HG03521 (cell line): ENCODE results near the gene SPOCK3.
A peak's percentile ranks its signal among the peaks of the same experiment; 100 is the strongest.

ENCODE experiments used
- ATAC-seq: cut with Tn5 transposase; IDR thresholded peaks from one replicate; pipeline ENCODE4 v1.9.1; 2021; ENCODE audit warnings: mild to moderate bottlenecking, moderate library complexity; ENCODE audit not compliant: unreplicated experiment

Gene SPOCK3

DNA sequence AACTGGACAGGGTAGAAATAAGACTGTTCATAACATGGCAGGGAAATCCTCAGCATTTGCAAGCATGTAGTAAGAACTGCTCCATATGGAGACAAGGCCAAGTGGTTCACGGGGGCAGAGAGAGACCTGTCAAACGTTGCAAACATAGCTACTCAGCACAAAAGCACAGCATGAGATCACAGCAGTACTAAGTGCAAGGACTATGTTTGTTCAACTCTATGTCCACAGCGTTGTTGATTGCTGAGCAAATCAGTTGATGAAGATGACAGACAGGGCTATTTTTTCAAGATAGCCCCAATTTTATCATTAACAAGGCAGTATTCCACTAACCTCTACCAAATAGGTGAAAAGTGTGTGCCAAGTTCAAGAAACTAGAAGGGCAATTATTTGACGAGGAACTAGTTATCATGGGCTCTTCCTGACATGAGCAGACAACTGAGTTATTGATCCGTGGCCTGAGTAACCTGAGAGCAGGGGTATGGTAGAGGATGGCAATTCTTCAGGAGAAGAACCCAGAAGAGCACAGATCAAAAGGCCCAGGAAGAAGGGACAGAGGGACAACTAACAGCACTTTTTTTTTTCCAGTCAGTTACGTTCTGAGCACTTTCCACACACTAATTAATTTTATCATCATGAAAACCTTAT, 57.4 kb downstream of the SPOCK3 start:
- no peak for ATAC-seq

DNA sequence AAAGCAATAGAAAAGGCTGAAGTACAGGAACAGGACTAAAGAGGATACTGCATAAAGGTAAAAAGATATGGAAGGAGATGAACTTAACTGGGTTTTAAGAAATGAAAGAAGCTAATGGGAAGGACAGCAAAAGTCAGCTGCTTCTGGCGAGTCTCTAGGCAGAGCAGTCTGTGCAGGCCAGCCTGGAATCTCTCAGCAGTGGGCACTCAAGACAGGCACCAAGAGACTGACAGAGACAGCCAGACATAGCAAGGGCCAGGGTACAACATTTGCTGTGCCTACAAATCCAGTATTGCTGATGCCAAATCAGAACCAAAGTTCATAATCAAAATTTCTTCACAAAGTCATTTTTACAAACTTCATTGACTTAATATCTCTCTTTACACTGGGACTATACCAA, 62.4 kb downstream of the SPOCK3 start:
- ATAC-seq = no peak

DNA sequence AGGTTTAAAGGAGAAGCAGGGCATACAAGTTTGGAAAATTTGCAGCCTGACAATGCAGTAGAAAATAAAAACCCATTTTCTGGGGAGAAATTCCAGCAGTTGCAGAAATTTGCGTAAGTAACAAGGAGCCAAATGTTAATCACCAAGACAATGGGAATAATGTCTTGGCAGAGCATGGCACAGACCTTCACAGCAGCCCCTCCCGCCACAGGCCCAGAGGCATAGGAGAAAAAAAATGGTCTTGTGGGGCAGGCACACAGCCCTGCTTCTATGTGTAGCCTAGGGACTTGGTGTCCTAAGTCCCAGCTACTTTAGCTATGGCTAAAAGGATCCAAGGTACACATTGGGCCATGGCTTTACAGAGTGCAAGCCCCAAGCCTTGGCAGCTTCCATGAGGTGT, 65.7 kb downstream of the SPOCK3 start:
- ATAC-seq = no peak

DNA sequence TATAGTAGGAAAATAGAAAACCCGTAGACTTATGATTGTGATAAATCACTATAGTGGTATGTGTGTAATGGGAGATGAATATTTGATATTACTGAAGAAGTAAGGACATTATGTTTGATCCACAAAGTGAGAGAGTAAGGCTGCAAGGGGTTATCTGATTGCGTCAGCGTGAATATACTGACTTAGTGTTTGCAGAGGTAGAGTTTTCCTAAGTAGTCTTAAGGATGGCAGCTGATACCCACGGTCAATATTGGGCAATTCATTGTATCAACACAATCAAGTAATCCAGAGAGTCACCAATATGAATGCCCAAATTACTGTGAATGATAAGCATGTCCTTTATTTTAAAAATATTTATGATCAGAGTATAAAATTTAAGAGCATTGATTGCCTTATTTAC, 83.7 kb downstream of the SPOCK3 start:
- no peak for ATAC-seq

DNA sequence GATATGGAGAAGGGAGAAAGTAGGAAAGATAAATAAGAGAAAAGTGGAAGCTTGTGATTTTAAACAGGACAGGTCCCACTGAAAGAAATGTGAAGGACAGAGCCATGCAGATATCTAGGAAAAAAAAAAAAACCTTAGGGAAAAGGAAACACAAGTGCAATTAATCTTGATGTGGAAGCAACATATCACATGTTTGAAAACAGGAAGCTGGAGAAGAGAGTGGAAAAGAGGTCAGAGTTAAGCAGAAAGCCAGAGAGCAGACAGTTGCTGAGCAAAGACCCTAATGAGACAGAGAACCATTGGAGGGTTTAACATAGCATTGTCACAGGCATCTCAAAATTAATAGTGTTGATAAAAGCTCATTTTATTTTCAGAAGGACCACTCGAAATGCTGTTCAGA, 89.7 kb downstream of the SPOCK3 start:
- ATAC-seq = no peak

DNA sequence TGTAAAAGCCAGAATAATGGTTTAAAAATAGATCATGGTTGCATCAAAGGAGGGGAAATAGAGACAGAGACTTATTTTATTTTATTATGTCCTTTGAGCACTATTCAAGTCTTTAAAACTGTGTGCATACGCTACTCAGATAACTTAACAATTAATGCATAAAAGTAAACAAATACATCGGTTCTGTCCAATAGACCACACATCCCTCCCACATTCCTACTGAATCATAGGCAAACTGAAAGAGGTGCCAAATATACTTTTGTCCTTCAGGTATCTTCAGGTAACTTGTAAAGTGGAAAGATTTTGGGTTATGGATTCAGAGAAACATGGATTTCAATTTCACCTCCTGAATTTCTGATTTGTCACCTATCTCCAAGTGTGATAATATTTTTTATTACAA, 91.3 kb downstream of the SPOCK3 start:
- no peak for ATAC-seq

DNA sequence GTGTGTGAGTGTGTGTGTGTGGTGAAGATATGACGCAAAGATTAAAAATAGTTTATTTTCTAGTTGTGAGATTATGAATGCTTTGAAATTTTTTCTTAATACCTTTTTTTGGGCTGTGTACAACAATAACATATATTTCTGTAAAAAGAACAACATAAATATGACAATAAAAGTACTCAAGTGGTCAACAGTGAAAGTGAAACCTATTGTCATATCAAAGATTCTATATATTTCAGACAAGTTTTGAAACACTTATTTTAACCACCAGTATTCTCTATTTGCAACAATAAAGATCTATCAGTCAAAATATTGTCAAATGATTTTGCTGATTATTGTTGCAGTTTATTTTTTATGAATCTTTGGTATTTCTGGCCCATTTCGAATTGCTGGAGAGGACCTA, 98.0 kb downstream of the SPOCK3 start:
- ATAC-seq = no peak

DNA sequence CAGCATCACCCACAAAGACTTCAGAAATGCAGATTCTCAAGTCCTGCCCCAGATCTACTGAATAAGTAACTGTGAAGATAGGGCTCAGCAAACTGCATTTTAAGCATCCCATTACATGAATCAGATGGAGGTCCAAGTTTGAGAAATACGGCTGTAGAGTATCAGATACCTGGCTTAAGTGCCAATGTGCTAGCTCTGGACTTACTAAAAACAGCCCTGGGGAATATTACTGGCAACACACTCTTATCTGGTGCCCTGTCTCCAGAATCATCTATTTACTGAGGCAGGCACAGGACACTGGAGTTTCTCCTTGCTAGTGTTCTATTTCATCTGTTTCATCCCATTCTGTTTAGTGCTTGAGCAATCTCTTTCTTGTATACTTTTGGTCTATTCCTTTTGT, 105.1 kb downstream of the SPOCK3 start:
- ATAC-seq = no peak

DNA sequence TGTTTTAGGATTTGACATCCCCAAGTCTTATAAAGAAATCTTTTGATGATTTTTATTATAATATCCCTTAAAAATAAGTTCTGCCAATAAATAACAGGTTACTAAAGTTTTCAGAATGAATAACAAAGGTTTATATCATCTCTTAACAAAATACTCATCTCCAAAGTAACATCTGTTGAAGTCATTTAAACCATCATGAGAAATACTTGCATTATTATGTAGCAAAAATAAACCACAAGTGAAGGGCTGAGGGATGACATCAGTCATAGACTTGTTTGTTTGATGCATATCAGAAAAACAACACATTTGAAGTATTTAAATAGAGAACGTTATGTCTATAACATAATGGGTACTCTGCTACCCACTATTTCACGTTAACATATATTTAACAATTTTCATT, 114.9 kb downstream of the SPOCK3 start:
- no peak for ATAC-seq

DNA sequence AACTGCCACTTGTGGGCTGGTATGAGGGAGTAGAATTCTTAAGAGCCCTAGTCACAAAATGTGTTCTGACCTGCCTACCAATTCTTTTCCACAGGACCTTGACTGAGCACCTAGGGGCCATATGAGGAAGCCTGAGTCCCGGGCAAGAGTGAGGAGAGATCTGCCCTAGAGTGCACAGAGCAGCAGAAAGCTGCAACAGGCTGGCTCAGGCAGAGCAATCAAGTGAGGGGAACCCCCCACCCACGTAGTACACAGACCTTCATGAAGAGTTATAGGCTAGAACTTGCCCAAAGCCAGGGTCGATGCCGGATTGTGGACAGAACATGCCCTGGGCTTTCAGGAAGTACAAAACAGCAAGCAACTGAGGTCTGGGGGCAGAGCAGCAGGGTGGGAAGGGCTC, 117.0 kb downstream of the SPOCK3 start:
- no peak for ATAC-seq

DNA sequence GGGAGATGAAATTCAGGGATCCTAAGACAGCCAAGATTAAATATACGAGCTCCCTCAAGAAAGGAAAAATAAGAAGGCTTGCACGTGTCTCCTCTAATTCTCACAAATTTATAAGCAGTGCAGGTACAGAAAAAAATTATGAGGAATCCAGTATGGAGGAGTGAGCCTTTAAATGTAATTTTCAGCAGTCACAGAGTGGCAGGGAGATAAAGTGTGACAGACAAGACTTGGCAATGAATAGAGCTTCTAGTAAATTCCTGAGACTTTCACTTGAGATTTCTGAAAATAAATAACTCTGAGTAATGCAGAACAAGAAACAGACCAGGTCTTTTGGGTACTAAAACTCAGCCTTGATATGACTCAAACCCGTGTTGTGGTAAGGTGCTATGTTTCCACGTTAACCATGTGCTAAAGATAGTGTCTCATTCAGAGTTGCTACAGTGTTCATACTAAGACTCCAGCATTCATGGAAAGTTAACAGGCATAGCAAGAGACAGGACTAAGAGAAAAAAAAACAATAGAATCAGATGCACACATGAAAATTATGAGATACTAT, 119.8 kb downstream of the SPOCK3 start:
- ATAC-seq = no peak

DNA sequence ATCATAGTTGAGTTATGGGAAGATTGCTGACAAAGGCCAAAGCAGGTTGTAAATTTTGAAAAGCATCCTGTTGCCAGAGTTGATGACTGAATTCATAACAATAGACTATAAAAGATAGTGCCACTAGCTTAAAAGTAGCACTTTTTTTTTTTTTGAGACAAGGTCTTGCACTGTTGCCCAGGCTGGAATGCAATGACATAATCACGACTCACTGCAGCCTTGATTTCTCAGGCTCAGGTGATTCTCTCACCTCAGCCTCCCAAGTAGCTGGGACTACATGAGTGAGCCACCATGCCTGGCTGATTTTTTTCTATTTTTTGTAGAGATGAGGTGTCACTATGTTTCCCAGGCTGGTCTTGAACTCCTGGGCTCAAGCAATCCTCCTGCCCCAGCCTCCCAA, 122.7 kb downstream of the SPOCK3 start:
- no peak for ATAC-seq

DNA sequence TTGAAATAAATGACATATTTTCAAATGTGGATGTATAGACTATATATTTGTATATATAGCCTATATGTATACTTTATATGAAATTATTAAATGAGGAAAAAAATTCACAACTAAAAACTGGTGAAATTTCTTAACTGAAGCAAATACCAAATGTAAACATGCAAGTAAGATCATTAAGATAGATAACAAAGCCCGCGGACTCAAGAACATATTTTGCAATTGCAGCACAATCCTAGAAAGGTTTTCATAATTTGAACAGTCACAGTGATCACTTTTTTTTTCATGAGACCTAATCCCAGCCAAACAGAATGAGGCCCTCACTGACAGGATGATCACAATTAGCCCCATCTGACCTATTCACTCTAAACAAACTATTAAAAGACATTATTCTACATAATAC, 123.2 kb downstream of the SPOCK3 start:
- no peak for ATAC-seq

DNA sequence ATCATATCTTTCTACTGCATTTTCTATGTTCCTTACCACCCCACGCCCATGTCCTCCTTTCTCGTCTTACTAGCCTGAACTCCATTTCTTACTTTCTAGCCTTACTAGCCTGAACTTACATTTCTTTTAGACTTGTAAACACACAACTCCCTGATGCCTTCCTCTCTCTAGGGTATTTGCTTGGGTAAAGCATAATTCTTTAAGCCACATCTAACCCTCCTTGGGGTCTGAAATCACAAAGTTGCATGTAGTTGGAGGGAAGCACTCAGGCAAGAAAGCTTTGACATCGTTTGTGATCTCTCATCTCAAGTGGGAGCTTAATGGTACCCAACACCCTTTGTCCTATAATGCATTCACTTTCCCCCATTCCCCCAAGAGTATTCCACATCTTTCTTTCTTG, 124.4 kb downstream of the SPOCK3 start:
- no peak for ATAC-seq

DNA sequence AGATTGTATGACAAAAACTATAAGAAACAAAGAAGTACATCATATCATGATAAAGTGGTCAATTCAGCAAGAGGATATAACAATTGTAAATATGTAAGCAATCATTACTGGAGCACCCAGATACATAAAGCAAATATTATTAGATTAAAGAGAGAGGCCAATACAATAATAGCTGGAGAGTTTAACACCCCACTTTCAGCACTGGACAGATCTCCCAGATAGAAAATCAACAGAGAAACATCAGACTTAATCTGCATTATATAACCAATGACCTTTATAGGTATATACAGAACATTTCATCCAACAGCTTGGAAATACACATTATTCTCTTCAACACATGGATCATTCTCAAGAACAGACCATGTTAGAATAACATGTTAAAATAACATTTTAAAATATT, 128.4 kb downstream of the SPOCK3 start:
- ATAC-seq = no peak

DNA sequence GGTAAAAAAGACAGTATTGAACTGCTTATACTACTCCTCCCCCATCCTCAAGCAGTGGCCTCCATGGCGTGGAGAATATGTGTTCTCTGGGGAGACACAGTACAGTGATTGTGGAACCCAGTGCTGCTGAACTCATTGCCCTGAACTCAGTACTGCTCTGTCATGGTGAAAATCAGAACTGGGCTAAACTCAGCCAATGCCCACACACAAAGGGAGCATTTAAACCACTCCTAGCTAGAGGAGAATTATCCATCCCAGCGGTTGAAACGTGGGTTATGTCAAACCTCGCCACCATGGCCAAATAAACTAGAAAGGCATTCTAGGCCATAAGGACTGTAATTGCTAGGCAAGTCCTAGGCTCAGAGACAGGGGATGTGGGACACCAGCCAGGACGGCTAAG, 131.8 kb downstream of the SPOCK3 start:
- ATAC-seq = no peak

DNA sequence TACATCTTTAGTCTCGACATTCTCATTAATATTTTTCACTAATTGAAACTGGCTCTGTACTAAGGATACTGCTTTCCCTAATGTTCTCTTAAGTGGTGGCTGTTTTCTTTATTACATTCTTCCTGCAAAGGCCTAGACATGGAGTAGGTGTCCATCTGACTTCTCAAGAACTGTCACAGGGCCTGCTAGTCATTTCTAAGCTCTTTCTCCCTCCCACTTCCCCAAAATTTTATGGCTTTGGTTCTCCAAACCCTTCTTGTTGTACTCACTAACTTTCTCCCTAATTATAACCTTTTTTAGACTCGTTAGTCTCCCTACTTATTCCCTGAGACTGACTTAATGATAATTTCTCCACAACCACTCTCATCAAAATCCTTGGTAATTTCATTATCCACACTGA, 133.3 kb downstream of the SPOCK3 start:
- no peak for ATAC-seq

DNA sequence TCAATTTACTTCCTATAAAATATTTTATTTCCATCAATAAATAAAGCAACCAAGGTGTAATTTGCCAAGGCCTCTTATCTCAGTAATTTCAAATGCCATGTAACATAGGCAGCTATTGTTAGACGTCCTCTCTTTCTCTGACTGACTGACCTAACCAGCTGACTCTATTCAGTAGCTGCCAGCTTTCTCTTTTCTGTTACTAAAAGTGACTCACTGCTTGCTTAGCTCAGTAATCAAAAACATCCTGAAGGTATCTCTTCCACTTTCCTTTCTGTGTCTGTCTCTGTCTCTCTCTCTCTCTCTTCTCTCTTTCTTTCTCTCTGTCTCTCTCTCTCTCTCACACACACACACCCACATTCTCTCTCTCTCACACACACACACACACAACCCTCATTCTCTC, 134.2 kb downstream of the SPOCK3 start:
- no peak for ATAC-seq

DNA sequence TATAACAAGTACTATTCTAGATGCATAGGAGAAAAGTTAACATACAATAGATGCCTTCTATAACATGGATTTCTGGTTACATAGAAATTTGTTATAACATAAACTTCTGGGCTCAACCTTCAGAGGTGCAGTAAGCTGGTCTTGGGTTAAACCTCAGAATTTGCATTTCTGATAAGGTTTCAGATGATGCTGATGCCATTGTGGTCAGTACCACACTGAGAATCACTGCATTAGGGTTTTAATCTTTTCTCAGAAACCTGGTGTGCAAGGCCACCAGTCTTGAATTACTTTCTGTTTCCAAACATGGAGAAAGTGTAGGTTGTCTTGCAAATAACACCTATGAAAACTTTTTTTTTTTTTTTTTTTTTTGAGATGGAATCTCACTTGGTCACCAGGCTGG, 146.2 kb downstream of the SPOCK3 start:
- ATAC-seq = peak; percentile 70

DNA sequence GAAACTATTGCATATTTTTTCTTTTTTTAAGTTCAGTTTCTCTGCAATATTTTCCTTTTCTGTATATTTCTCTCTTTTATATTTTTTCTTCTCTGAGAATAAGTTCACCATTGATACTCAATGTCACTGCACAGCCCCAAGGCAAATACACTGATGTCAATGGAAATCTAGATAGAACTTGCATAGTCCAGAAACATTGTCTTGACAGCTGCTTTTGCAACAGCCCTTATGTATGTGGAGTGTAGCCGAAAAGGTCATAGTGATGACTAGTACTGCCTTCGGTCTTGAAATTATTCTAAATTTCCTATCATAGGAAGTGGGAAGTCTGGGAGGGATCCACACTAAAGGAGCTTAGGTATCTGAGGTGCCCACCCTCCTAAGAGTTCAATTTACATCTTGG, 150.0 kb downstream of the SPOCK3 start:
- no peak for ATAC-seq

DNA sequence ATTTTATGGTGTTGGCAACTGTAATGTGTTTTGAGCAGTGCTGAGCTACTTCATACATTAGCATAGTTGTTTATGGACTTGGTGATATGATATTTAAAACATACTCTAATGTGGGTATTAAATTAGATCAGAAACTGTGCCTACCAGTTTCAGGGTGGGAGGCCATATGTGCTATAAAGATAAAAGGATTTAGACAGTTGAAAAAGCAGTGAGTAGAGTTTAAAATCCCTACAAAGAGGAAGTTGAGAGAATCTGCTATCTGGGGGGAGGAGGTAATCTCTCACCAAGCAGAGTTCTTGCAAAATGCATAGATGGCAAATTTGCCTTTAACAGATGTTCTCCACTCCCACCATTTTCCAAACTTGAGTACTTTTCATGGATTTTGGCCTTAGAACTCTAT, 154.5 kb downstream of the SPOCK3 start:
- no peak for ATAC-seq

DNA sequence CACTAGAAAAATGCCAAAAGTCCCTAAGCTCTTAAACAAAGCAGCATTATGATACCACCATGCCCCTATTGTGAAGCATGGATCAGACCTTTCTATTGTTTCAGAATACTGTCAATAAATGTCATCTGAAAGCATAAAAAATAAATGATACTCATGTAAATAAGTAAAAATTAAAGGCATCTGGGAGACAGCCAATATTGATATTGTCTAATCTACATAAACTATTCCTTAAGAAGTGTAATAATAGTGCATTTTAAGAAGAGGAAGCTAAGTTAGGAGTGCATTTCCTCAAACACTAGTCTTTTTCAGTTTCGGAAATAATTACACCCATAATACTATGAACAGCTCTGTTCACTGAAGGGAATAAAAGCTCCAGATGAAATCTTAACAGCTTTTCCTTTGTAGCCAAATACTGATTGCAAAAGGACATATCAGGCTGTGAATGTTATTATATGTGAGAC, 181.6 kb downstream of the SPOCK3 start:
- ATAC-seq = no peak

DNA sequence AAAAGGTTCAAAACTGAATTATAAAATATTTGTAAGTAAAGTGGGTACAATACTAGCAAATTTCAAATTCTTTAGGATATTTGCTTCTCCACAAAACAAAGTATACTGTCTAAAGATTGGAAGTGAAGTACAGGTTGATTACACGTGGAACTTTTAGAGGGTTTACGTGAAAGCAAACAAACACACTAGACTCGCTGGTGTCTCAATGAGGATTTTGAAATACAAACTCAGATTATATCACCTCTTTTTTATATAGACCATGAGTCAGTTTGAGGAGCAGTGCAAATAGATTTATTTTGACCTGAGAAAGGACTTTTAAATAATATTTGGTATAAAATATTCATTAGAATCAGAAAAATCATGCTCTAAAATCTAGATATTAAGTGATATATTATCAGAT, 185.0 kb downstream of the SPOCK3 start:
- no peak for ATAC-seq
